ENCODE data around the gene FLOT1.

DNA sequence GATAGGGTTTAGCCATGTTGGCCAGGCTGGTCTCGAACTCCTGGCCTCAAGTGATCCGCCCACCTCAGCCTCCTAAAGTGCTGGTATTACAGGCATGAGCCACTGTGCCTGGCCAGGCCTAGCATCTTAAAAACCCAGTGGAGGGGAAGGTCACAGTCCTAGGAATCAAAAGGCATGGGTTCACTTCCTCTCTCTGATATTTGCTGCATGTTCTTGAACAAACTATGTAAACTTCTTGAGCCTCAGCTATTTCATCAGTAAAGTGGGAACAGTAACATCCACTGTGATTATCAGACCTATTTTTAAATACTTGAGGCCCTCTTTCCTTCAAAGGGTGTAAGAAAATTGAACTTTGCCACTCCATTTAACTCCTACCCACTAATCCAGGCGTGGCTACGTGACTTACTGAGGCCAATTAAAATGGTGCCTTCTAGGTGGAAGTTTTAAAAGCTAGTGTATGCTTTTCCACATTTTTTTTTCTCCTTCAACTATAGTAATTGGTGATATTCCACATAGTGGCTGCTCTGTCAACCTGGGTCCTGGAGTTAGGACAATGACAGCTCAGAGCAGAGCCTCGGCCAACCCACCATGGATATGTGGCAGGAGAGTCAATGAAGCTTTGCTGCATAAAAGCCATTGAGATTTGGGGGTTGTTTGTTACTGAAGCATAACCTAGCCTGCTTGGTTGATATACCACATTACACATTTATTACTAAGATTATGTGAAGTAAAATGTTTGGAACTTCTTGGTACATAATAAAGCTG is 34.1 kb upstream of the FLOT1 start:
- no peak for TF ChIP-seq BHLHE40 (IDR thresholded peaks at IDR 0.05; ENCODE audit: borderline replicate concordance)
- no peak for TF ChIP-seq ARNT (IDR thresholded peaks at IDR 0.05)
- no peak for TF ChIP-seq L3MBTL2 (conservative IDR thresholded peaks at IDR 0.05)
- TF ChIP-seq NFRKB (IDR thresholded peaks at IDR 0.05) = no peak
- no peak for TF ChIP-seq SP1 (IDR thresholded peaks at IDR 0.05)

Measured in HEK293T (cell line).